A204.1 (cell line): ENCODE results near the gene GNAZ.
"Not testable (repeated sequence)": the region's sequence is repeated elsewhere in the genome, so short reads cannot be mapped to it uniquely, and the experiment has no call there.

Experiments
- FAIRE-seq: peaks from 2 replicates; lab custom pipeline; 2012; peaks lifted over from hg19 to GRCh38; lab: Jason Lieb, UNC

Gene GNAZ

GRCh38 chr22:23070418-23071229 lies at the start of gene GNAZ:
Gene GNAZ, plus strand, starts transcription at chr22:23070519. Its CDS starts 25,177 bp downstream, at chr22:23095696.
- FAIRE-seq, result no peak

GRCh38 chr22:23020659-23021293 lies 49.5 kb upstream of the GNAZ start:
- no peak for FAIRE-seq

GRCh38 chr22:23021660-23022353 lies 48.5 kb upstream of the GNAZ start:
- FAIRE-seq, result not testable (repeated sequence)

GRCh38 chr22:23023294-23023693 lies 47.0 kb upstream of the GNAZ start:
- no peak for FAIRE-seq

GRCh38 chr22:23026777-23027176 lies 43.5 kb upstream of the GNAZ start:
- no peak for FAIRE-seq

GRCh38 chr22:23027849-23028248 lies 42.5 kb upstream of the GNAZ start:
- not testable (repeated sequence) for FAIRE-seq

GRCh38 chr22:23029521-23030228 lies 40.6 kb upstream of the GNAZ start:
- FAIRE-seq, result no peak

GRCh38 chr22:23031381-23031780 lies 38.9 kb upstream of the GNAZ start:
- FAIRE-seq, result no peak

- FAIRE-seq, result no peak
Measured at GRCh38 chr22:23031786-23032185, 38.5 kb upstream of the GNAZ start.

- no peak for FAIRE-seq
Measured at GRCh38 chr22:23032658-23033057, 37.7 kb upstream of the GNAZ start.

- no peak for FAIRE-seq
Measured at GRCh38 chr22:23033116-23033905, 37.0 kb upstream of the GNAZ start.

- FAIRE-seq, result no peak
Measured at GRCh38 chr22:23034621-23035556, 35.4 kb upstream of the GNAZ start.

GRCh38 chr22:23035557-23036277 lies 34.6 kb upstream of the GNAZ start:
- FAIRE-seq, result no peak

GRCh38 chr22:23036684-23037428 lies 33.5 kb upstream of the GNAZ start:
- FAIRE-seq, result no peak

GRCh38 chr22:23037429-23038333 lies 32.6 kb upstream of the GNAZ start:
- FAIRE-seq, result no peak

- FAIRE-seq, result no peak
Measured at GRCh38 chr22:23038334-23038642, 32.0 kb upstream of the GNAZ start.

- FAIRE-seq, result no peak
Measured at GRCh38 chr22:23038902-23039301, 31.4 kb upstream of the GNAZ start.

GRCh38 chr22:23042179-23042578 lies 28.1 kb upstream of the GNAZ start:
- FAIRE-seq, result no peak
